Amniotic stem cell (primary cell): ENCODE data around the gene GOLGA6L10.
"Not testable (repeated sequence)": the region's sequence is repeated elsewhere in the genome, so short reads cannot be mapped to it uniquely, and the experiment has no call there.

Experiments used
- DNase-seq: peaks from one replicate; lab custom pipeline; 2025; lab: John Stamatoyannopoulos, UW

The GOLGA6L10 gene

DNA sequence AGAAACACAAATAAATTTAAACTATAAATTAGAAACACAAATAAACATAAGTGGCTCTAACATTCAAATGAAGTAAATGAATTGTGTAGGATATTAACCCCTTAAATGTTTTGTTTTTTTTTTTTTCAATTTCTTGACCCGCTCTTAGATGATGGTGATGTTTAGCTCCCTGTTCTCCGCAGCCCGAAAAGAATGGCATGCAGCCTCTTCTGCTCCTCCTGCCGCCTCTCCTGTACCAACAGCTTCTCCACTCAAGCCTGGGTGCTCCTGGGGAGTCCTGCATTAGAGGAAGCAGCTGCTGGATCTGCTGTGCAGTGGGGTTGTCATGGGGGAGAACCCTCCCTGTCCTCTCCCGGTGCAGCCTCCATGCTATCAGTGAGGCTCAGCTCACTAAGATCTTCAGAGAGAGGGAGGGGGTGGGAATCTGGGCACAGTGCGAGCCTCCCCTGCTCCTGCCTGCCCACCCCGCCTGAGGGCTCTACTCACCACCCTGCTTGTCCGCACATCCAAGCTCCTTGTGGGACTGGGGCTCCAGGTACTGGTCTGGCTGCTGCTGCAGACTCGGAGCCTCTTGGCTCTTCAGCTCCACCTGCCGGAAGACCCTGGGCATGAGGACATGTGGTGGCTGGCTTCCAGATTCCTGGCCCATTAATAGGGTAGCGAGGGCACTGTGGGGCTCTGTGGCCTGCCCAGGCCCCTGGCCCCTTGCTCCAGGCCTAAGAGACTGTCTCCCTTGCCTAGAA is 6.5 kb downstream of the GOLGA6L10 start:
- not testable (repeated sequence) for DNase-seq

DNA sequence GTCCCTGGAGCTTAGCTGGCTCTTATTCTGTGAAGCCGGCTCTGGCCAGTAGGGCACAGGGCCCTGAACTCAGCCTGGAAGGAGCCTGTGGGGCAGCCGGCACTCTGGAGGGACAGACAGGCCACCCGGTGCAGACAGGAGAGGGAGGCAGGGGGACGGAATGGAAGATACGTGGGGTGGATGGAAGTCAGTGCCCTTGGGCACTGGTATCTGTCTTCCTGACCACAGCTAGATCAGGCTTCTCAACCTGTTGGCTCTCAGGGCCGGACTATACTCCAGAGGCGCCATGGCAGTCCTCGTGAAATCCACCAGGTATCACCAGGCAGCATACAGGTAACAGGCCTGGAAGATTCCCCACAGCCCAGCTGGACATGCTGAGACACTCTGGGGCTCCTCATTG is 10.7 kb downstream of the GOLGA6L10 start:
- DNase-seq, result not testable (repeated sequence)

DNA sequence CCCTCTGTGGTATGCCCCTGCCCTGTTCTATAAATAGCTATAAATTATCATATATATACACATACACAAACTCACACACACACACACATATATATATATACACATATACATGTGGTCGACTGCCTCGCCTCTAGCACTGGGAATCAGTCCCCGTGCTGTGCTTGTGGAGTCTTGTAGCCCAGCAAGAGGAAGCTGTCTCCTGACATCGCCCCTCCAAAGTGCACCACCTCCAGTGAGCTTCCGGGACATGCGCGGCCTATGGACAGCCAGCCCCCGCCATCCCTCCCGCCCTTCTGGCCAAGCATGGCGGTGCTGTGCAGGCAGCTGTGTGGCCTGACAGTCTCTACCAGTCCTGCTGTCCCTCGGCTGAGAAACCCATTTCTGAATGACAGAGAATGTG is 11.2 kb downstream of the GOLGA6L10 start:
- DNase-seq, result not testable (repeated sequence)

DNA sequence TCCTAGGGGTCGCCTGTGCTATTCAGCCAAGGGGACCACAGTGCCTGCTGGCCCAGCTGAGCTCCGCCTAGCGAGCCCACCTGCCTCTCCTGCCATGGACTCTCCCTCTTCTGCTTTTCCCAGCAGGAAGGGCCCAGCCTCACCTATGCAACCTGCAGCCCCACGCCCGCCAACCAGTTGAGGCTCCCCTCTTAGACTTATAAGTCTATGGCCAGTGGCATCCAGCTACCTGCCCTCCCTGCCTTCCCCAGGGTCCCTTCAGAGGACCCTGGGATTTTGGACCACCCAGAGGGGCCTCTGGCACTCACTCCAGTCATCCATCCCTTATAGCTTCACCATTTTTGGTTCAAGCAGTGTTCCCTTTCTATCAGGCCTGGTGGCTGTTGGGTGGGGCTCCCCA is 12.2 kb downstream of the GOLGA6L10 start:
- not testable (repeated sequence) for DNase-seq

DNA sequence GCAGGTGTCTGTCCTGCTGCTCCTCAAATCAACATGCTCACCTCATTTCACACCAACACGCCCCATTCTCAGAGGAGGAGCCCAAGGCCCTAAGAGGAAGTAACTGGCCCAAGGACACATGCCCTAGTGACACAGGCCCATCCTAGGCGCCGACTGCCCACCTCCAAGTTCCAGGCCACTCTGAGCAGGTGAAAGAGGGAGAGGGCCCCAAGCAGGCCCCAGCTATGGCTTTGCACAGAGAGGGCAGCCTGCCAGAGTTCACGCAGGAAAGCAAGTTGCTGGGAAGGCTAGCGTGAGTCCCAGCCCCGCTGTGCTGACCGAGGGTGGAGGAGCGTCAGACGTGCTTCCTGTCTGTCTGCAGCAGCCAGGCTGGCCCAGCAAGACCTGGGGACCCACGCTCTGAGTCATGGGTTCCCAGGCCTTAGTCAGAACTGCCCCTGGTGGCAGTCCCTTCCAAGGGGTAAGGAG is 13.1 kb downstream of the GOLGA6L10 start:
- not testable (repeated sequence) for DNase-seq

DNA sequence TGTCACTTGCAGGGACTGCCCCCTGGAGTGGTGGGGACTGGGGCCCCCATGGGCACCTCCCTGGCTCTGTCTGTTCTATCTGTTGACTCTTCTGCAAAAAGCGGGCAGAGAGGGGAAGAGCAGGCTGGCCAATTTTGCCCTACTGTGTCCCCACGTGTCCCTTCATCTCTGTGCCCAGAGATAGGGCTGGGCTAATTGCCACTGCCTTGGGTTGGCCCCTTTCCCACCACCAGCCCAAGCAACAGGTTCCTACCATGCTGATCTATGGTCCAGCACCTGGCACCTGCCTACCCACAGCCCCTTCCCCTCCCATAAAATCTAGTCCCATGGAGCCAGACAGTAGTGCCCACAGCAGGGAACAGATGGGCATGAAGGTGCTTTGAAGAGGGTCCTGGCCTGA is 14.3 kb downstream of the GOLGA6L10 start:
- DNase-seq, result not testable (repeated sequence)

DNA sequence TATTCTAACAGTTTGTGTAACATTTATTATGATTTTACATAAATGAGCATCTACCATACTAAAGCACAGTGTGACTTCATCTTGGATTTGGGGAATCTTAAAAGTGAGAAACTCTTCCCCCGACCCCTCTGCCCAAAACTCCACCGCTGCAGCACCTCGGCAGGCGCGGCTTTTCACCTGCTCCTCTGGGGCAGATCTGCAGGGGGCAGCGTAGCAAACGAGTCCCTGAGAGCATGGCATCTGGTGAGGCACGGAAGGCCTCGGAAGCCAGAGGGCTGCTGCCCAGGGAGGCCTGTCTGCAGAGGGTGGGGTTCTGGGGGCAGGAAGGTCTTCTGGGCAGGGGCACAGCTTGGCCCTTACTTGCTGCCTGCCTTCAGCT is 14.7 kb downstream of the GOLGA6L10 start:
- DNase-seq, result not testable (repeated sequence)

DNA sequence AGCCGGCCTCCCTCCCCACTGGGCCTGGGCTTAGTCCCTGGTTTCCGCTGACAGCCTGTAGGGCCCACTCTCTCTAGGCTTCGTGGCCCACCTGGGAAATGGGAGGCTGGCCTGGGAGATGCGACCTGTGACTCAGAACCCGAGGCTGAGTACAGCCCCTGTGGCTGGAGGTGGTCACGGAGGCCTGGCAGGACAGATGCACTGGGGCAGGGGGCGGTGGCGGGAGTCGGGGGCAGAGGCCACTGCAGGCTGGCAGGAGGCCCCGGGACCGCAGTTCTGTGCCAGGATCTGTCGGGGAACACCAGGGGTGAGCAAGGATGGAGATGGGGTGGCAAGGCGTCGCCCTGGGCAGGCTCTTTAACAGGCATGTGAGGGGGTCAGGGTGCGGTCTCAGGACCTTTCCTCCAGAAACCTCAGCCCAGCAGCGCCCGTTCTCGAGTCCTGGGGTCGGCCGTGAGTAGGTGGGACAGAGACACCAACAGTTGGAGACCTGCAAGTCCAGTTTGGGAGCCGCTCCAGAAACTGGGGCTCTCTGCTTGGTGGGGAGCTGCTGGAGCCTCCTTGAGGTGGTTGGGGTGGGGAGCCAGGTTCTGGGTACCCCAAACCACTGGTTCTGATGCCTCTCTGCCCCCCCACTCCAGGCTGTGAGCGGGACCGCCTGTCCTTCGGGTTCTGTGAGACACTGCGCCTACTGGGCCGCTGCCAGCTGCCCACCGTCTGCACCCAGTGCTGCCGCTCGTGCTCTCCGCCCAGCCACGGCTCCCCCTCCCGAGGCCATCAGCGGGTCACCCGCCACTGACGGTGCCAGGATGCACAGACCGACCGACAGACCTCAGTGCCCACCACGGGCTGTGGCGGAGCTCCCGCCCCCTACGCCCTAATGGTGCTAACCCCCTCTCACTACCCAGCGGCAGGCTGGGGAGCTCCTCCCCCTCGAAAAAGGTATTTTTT is 15.4 kb downstream of the GOLGA6L10 start:
- DNase-seq, result not testable (repeated sequence)

DNA sequence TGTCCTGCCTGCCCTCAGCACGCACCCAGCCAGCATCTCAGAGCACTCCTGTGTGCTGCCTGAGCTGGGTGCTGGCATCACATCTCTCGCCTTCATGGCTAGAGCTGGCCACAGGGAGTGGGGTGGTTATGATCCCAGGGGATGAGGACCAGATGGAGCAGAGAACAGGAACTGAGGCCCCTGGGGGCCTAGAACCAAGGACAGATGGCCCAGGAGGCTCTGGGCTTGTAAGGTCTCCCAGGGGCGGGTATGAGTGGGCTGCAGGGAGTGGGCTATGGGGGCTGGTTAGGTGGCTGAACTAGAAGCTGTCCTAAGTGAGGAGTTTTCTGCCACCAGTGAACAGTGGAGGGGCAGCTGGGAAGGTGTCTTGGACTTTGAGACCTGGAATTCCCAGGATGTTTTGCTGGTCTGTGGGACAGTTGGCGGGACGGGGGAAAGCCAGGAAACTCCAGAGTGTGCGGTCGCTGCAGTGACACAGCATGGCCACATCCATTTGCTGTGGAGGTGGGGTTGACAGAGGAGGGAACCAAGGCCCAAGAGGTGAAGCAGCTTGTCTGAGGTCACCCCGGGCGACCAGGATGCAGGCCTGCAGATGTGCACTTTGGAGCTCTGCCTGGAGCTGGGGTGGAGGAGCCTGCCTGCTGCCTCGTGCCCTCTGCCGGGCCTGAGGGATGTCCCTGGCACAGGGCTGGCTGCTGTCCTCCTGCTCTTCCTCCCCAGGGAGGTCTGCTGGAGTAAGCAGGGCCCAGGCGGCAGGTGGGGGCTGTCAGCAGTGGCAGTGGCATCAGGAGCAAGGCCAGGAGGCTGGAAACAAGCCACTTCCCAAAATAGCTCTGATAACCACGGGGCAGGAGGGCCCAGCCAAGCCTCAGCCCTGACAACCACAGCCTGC is 16.3 kb downstream of the GOLGA6L10 start:
- DNase-seq, result not testable (repeated sequence)

DNA sequence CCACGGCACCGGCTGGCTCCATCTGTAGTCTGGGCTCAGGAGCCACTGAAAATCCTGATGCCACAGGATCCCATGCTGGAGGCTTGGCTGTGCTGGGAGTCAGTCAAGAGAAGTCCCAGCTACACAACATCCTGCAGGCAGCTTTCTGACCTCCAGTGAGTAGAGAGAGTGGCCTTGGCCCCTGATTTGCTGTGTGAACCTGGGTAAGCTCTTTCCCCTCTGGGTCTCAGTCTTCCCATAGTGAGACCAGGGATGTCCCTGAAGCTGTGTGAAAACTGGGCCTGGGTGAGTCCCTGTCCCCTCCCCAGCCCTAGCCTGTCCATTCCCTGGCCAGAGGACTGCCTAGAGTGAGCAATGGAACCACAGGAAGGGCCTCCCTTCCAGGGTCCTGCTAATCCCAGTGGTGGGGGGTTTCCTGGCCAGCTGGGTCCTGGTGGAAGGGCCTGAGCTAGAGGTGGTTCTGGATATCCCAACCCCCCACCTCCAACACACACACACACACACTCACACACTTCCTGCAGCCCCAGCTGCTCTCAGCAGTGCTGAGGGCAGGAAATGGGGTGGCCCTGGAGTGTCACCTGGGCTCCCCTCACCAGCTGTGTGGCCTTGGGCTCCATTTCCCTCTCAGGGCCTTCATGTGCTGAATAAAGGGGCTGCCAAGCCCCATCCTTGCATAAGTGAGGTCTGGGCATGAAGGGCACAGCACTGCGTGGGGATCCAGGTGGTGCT is 17.5 kb downstream of the GOLGA6L10 start:
- not testable (repeated sequence) for DNase-seq

DNA sequence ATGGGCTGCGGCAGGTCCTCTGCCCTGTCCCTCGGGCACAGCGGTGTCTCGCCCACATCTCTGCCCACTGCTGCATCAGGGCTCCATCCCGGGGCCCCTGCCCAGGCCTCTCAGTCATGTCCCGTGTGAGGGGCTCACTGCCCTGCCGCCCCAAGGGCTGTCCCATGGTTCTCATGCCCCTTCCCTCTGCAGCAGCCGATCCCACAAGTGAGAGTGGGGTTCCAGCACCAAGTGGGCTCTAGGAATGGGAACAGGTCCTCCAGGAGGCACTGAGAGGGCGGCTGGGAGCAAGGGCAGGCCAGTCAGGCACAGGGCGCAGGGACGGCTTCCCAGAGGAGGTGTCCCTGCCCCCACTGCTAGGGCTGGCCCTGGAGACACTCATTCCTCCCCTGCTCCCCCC is 18.4 kb downstream of the GOLGA6L10 start:
- DNase-seq, result not testable (repeated sequence)

DNA sequence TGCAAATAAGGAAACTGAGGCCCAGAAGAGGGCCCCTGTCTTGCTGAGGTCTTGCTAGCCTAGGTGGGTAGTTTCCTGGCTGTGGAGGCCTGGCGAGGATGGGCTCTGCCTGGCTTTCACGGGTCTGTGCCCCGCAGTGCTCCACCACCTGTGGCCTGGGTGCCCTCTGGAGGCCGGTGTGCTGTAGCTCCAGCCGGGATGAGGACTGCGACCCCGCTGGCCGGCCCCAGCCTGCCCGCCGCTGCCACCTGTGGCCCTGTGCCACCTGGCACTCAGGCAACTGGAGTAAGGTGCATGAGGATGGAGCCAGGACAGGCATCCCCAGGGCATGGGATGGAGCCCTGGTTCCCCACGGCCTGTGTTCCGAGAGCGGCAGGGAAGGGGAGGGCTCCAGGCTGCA is 20.2 kb downstream of the GOLGA6L10 start:
- DNase-seq, result not testable (repeated sequence)

DNA sequence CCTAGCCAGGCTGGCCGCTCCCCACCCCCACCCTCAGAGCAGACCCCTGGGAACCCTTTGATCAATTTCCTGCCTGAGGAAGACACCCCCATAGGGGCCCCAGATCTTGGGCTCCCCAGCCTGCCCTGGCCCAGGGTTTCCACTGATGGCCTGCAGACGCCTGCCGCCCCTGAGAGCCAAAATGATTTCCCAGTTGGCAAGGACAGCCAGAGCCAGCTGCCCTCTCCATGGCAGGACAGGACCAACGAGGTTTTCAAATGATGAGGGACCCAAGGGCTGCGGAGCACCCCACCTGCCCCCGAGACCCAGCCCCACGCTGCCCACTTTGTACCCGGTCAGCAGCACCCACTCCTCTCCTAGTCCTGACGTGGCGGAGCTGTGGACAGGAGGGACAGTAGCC is 21.9 kb downstream of the GOLGA6L10 start:
- DNase-seq, result not testable (repeated sequence)

DNA sequence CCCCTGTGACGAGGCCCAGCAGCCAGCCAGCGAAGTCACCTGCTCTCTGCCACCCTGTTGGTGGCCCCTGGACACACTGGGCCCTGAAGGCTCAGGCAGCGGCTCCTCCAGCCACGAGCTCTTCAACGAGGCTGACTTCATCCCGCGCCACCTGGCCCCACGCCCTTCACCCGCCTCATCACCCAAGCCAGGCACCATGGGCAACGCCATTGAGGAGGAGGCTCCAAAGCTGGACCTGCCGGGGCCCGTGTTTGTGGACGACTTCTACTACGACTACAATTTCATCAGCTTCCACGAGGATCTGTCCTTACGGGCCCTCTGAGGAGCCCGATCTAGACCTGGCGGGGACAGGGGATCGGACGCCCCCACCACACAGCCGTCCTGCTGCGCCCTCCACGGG is 22.4 kb downstream of the GOLGA6L10 start:
- DNase-seq, result not testable (repeated sequence)

DNA sequence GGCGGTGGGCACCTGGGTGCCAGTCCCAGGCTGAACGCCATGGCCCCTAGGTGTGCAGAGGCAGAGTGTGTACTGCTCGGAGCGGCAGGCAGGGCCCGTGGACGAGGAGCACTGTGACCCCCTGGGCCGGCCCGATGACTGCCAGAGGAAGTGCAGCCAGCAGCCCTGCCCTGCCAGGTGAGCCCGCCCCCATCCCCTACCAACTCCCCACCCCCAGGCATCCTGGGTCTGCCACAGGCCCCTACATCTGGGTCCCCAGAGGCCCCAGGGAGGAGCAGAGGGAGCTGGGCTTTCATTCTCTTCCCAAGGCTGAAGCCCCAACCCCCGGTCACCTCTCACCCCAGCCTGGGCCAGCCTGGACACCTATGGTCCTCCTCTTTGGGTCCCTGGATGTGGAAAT is 23.6 kb downstream of the GOLGA6L10 start:
- DNase-seq, result not testable (repeated sequence)

DNA sequence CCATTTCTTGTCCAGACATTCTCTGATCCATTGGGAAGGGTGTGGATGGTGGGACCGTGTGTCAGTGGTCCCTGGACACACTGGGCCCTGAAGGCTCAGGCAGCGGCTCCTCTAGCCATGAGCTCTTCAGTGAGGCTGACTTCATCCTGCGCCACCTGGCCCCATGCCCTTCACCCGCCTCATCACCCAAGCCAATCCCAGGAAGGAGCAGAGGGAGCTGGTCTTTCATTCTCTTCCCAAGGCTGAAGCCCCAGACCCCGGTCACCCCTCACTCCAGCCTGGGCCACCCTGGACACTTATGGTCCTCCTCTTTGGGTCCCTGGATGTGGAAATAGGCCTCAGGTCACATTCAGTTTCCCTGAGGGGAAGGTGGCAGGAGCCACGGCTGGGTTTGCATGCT is 24.4 kb downstream of the GOLGA6L10 start:
- not testable (repeated sequence) for DNase-seq

DNA sequence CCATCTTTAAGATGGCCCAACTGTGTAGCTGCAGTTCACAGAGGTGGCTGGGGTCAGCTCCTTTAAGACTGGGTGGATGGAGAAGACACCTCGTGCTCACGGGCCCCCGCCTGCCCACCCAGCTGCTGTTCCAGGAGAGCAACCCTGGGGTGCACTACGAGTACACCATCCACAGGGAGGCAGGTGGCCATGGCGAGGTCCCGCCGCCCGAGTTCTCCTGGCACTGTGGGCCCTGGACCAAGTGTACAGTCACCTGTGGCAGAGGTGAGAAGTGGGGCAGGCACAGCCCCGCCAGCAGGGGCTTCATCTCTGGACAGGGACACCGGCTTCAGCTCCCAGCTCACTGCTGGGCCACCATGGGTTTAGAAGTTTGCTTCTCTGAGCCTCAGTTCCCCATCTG is 26.8 kb downstream of the GOLGA6L10 start:
- DNase-seq, result not testable (repeated sequence)

DNA sequence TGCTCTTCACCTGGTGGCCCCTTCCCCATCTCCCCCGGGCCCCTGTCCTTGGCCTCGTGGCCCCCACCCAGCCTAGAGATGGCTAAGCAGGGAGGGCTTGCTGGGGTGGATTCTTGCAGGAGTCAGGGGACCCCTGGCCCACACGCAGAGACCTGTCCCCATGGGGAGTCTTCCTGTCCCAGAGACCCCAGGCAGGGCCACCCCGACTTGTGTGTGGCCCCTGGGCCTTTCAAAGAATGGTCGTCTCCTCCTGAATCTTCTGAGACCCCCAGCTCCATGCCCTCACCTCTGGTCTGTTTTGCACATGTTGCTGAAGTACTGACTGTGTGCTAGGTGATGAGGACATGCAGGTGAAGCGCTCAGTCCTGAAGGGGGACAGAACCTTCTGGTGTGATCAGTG is 28.4 kb downstream of the GOLGA6L10 start:
- not testable (repeated sequence) for DNase-seq

DNA sequence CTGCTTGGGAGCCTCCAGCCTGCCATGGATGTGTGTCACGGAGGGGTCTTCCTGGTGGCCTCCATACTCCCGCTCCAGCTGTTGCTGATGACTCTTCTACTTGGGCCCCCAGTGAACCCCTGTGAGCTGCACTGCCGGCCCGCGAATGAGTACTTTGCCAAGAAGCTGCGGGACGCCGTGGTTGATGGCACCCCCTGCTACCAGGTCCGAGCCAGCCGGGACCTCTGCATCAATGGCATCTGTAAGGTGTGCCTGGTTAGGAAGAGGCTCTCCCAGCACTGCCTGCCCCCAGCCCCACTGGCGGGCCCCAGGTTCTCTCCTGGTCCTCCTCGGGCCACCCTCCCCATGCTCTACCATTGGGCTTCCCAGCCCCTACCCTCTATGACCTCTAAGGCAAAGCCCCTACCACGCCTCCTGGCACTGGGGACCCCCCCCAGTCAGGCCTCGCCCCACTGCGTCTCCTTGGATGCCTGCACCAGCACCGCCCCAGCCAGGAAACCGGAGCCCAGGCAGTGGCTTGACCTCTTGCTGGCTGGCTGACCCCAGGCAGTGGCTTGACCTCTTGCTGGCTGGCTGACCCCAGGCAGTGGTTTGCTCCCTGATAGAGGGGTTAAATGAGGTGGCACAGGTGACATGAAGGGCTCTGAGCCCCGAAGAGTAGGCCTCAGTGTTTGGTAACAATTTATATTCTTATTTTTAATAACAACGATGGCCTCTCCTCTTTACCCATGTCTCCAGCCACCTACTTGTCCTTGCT is 29.6 kb downstream of the GOLGA6L10 start:
- DNase-seq, result not testable (repeated sequence)

DNA sequence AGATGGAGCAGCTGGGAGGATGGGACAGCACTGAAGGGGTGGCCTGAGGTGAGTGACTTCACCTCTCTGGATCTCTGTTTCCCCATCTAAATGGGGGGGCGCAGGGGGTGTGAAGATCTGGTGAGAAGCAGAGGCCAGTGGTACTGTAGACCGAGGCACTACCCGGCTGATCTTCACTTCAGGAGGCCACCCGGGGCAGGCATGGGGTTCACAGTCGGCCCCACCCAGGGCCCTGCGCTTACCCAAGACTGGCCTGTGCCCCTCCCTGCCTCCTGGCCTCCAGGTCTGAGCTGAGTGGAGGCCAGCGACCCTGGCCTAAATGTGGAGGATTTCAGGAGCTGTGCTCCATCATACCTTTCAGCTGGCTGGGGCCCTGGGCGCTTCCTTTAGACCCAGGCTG is 31.0 kb downstream of the GOLGA6L10 start:
- not testable (repeated sequence) for DNase-seq
